ENCODE measurements around the gene COPS4. TPM values are rescaled to one million over a fixed set of nuclear protein-coding genes. Genes with fewer than 3 reads are reported as not detected.

COPS4 gene
- total and polyA plus RNA-seq, 2 of the 8 experiments (the other 6 are each of a cell fraction or from before 2014, with no cell fraction given), result 14.9 to 28.3 TPM

- TF ChIP-seq CHD7 (IDR thresholded peaks at IDR 0.05; ENCODE audit: insufficient replicate concordance, low read length) (no peak), KDM5A (IDR thresholded peaks at IDR 0.05; ENCODE audit: low read length) (no peak), TAF7 (optimal IDR thresholded peaks at IDR 0.05; ENCODE audit: borderline replicate concordance, low read depth, low read length) (no peak), GTF2F1 (IDR thresholded peaks at IDR 0.05; ENCODE audit: borderline replicate concordance, low read depth, low read length) (no peak), TCF12 (IDR thresholded peaks at IDR 0.05; ENCODE audit: low read depth, low read length) (no peak), E2F6 (IDR thresholded peaks at IDR 0.05) (no peak), JUND (IDR thresholded peaks at IDR 0.05; ENCODE audit: low read length) (no peak), EZH2 (IDR thresholded peaks at IDR 0.05; ENCODE audit: low read depth, low read length, severe bottlenecking) (no peak), PHF8 (conservative IDR thresholded peaks at IDR 0.05; ENCODE audit: low read depth, low read length) (no peak), FOSL1 (IDR thresholded peaks at IDR 0.05; ENCODE audit: insufficient read depth, low read depth, low read length) (no peak), SIRT6 (IDR thresholded peaks at IDR 0.05; ENCODE audit: low read length) (no peak)
These were observed 23.2 kb upstream of the COPS4 start (continued) for GRCh38 chr4:83011689-83012199.
